Astrocyte (in vitro differentiated cells and primary cell): Measurements from ENCODE around the gene ELK3.

Experiments used
- EZH2 ChIP-seq: IDR thresholded peaks from 2 replicates; pipeline ENCODE4 v1.6.1; 2012; ENCODE audit warnings: mild to moderate bottlenecking, low read length, inconsistent platforms; ENCODE audit not compliant: insufficient read depth
- TF ChIP-seq, protein P1 (sequence below): IDR thresholded peaks from 2 replicates; pipeline ENCODE4 v1.5.1; 2011; ENCODE audit warnings: low read depth, mild to moderate bottlenecking, inconsistent platforms, low read length, moderate library complexity; ENCODE audit not compliant: insufficient read depth

DNA sequence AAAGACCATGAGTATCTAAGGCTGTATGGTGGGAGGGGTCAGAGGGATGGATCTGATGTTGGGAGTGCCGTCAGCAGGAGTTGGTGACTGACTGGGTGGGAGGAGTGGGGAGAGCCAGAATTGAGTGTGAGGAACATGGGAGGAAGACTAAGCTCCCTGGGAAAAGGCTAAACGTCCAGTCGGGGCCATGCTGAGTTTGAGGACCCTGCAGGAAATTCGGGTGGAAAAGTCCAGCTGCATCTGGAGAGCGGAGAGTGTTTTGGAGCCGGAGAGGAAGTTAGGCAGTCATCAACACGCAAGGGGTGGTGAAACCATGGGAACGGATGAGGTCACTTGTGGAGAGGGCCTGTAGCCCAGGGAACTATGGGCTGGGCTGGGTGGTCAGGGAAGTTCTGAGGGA is 60.9 kb downstream of the ELK3 start:
- TF ChIP-seq, protein P1, sequence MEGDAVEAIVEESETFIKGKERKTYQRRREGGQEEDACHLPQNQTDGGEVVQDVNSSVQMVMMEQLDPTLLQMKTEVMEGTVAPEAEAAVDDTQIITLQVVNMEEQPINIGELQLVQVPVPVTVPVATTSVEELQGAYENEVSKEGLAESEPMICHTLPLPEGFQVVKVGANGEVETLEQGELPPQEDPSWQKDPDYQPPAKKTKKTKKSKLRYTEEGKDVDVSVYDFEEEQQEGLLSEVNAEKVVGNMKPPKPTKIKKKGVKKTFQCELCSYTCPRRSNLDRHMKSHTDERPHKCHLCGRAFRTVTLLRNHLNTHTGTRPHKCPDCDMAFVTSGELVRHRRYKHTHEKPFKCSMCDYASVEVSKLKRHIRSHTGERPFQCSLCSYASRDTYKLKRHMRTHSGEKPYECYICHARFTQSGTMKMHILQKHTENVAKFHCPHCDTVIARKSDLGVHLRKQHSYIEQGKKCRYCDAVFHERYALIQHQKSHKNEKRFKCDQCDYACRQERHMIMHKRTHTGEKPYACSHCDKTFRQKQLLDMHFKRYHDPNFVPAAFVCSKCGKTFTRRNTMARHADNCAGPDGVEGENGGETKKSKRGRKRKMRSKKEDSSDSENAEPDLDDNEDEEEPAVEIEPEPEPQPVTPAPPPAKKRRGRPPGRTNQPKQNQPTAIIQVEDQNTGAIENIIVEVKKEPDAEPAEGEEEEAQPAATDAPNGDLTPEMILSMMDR = no peak
- no peak for TF ChIP-seq EZH2
